HG03196 (cell line): Measurements from ENCODE around the gene UBAP2L.
A peak's percentile ranks its signal among the peaks of the same experiment; 100 is the strongest.

Experiments used
- ATAC-seq: cut with Tn5 transposase; IDR thresholded peaks from one replicate; pipeline ENCODE4 v1.9.1; 2021; ENCODE audit not compliant: unreplicated experiment

UBAP2L gene

GRCh38 chr1:154220071-154220969, at the start of gene UBAP2L:
Gene UBAP2L, plus strand, starts transcription at chr1:154220955. Its CDS starts 4,169 bp downstream, at chr1:154225124.
- ATAC-seq, result peak; percentile 93

DNA sequence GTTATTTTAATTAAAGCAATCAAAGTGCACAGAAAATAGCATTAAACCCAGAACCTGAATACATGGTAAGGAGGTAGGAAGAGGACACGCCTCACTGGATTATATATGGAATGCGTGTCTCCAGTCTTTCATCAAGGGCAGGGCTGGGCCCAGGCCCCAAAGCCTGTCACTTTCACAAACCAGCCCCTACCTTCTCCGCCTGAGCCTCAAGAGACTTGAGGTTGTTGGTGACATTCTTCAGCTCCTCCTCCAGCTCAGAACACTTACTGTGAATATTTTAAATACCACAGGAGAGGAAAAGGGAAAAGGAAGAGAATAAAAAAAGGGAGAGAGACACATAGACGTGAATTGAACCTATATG, 49.6 kb upstream of the UBAP2L start:
- no peak for ATAC-seq

DNA sequence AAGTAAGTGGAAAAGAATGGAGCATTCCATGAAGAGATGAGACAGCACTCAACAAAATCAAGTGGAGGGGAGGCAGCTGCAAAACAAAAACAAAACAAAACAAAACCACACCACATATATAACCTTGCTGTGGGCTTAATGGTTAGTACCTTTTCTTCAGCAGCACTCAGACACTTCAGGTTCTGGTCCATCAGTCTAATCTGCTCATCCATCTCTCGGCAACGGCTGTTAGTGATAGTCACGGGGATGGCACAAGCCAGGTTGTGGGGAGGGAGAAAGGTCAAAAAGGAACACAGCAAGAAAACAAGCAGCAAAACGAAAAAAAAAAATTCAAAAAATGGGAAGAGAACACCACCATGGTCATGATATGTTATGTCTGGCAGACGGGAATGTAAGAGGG, 48.9 kb upstream of the UBAP2L start:
- ATAC-seq, result no peak

DNA sequence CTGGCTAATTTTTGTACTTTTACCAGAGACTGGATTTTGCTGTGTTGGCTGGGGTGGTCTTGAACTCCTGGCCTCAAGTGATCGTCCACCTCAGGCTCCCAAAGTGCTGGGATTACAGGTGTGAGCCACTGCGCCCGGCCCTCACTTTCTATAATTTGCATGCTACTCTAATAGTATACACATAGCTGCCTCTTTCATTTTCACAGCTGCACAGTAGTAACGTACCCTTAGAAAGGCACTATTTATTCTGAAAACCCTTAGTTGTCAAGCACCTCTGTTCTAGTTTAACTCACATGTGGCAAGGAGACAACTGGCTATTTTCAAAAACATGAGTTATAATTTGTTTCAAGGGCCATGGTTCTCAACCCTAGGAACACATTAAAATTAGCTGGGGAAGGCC, 46.1 kb upstream of the UBAP2L start:
- ATAC-seq, result no peak

DNA sequence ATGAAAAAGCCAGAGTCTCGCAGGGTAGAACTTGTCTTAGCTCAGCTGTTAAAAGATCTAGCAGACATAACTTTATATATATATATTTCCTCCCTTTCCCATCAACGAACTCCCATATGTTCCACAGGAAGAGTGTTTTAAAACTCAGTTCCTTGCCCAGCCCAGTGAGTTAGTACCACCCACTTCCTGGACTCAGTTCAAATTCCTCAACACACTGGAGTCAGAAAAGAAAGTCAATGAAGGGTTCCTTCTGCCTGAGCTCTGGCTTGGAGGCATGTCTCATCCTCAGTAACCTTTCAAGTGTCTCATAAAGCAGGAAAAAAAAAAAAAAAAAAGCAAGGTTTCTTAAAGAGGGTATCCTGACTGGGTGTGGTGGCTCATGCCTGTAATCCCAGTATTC, 44.4 kb upstream of the UBAP2L start:
- no peak for ATAC-seq

DNA sequence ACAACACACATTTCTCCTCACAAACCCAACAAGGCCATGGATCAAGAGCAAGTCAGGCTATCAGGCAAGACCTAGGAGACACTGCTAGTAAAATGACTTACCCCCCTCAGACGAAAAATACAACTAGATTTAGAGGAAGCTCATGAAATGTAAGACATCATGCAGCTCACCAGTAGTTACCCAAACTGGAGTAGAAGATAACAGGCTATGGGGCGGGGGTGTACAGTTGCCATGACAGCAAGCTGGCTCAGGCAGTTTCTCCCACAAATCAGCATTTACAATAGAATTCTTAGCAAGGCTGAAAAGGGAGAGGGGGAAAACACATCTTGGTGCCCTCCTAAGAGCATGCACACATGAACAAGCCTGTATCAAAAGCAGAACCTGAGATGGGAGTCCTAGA, 42.7 kb upstream of the UBAP2L start:
- ATAC-seq, result no peak

GRCh38 chr1:154178911-154179811, 41.6 kb upstream of the UBAP2L start:
- no peak for ATAC-seq

- no peak for ATAC-seq
Observed at GRCh38 chr1:154179946-154180687, 40.6 kb upstream of the UBAP2L start.

DNA sequence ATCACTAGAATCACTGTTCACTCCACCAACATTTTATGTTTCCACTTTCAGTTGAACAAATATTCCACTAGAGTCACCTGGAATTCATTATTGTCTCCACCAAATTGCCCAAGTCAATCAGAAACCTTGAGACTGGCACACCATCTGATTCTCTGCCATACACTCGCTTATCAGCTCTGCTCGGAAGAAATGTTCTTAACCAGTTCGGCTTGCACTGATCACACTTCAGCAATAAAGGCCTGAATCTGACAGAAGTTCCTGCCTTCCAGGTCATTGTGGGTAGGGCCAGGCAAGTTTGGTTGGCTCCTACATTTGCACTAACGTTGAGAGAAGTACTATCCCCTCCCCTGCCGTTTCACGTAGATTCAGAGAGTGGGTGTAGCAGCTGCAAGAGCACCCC, 38.8 kb upstream of the UBAP2L start:
- ATAC-seq, result no peak

- peak; percentile 45 for ATAC-seq
Observed at GRCh38 chr1:154182344-154183045, 38.3 kb upstream of the UBAP2L start.

DNA sequence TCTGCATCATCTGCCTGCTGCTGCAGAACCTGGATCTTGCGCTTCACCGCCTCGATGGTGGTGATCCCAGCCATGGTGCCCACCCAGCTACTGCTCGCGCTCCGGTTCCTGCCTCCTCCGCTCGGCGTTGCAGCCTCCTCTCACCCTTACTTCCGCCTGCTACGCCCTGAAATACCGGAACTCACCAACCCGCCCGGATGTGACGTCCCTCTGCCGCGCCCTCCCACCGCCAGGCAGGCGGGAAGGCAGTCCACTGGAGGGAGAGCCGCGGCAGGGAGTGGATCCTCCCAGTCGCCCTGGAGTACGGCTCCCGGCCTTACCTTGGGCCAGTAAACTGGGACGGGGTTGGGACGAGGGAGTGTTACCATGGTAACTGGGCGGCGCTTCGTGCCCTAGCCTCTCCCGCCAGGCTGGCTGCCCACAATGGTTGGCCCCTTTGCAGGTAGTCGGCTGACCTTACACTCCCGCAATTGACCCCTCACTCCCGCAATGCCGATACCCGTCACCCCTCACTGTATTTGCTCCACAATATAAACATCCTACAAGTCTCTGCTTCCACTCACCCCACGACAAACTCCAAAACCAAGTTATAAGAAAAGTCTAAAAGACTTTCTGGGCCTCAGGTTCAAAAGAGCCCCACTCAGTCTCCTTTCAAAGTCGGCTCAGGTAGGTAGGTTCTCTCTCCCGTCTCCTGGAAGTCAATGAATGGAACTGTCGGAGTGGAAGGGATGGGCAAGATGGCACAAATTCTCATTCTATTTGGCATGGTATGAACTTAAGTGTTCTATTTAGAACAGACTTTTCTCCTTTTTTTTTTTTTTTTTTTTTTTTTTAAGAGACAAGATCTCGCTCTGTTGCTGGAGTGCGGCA, 37.5 kb upstream of the UBAP2L start:
- peak; percentile 72 for ATAC-seq

GRCh38 chr1:154186177-154186576, 34.6 kb upstream of the UBAP2L start:
- no peak for ATAC-seq

DNA sequence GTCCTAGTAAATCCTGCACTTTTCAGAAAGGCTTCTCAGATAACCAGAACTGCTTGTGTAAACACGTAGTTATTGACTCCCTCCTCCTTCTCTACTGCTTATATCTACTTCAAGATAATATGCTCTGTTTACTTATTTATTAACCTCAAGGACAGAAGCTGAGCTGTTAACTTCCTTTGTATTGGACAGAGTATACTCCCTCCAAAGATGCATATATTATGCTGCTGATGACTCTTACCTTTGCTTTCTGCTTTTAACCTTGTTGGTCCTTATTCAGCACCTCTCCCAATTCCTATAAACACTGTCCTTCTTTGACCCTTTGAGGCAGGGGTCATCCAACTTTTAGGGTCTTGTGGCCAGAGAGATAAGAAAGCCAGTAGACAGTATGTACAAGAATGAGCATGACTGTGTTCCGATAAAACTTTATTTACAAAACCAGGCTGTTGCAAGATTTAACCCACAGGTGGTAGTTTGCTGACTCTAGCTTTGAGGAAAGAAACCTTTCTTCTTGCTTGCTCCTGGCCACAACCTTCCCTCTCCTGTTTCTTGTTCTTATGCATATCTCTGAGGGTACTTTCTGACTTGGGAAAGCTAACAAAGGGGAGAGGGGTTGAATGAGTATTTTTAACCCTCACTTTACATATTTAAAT, 33.8 kb upstream of the UBAP2L start:
- ATAC-seq, result no peak

GRCh38 chr1:154190550-154190949, 30.2 kb upstream of the UBAP2L start:
- no peak for ATAC-seq

- no peak for ATAC-seq
Observed at GRCh38 chr1:154191990-154192461, 28.7 kb upstream of the UBAP2L start, which contains the start of gene TPM3. Gene TPM3, minus strand, starts transcription at chr1:154192100. Its CDS starts 82 bp downstream, at chr1:154192018.

GRCh38 chr1:154192476-154192875, 28.3 kb upstream of the UBAP2L start:
- no peak for ATAC-seq

DNA sequence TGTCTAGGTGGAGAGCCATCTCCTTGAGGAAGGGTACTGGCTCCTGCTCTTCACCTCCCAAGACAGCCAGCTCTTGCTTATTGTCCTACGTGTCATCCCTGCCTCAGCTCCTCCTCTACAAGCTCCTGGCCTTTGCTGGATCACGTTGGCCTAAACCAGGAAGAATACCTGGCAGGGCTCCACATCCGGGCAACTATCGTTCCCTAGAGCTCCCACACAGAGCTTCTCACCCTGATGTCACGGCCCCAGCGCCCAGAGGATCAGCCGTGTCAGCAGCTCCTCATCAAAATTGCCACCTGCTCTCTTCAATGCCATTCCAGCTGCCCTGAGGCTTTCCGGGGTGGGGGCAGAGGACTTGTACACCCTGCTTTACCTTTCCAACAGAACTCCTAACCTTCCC, 26.9 kb upstream of the UBAP2L start:
- no peak for ATAC-seq

DNA sequence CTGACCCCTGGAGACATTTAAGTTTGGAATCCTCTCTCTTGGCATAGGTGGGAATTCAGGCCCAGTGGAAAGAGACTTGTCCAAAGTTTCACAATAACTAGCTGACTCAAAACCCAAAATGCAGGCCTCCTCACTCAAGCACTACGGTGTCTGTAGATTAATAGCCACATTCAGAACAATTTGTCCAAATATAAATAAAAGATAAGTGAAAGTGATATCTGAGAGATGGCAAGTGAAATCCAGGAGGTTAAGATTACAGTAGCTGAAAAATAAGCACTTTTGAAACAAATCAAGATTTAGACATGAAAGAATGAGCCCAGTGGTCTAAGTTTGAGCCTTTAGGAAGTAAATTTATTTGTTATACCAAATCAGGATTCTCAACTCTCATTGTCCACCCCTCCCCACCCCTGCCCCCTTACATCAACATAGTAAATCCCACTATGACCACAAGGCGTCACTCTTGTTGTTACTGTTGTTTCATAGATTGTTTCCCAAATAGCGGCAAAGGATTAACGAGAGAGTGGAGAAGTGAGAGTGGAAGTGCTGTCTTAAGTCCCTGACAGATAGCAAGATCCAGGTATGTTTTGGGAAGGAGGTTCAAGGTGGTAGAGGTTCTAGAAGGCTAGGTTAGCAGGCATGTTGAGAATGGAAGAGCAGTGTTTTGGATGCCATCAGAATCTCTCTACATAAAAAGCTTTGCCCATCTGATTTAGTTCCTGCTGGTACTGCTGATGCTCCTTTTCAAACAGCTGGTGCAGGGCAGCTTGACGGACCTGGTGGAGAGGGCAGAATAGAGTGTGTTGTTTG, 21.8 kb upstream of the UBAP2L start:
- no peak for ATAC-seq
